Activated naive CD8-positive, alpha-beta T cell treated with anti-CD3 and anti-CD28 coated beads, Interleukin-2, amount 50 U/mL, for 24 hours (primary cell): ENCODE measurements around the gene BUD13.
"Not testable (repeated sequence)": the region's sequence is repeated elsewhere in the genome, so short reads cannot be mapped to it uniquely, and the experiment has no call there.

Source experiments
- ATAC-seq: fragments of 150-1000 bp; cut with Tn5 transposase; one replicate; pipeline ENCODE4 v1.10.0; 2021
- DNase-seq: peaks from one replicate; pipeline ENCODE4 v3.0.0; 2021
- H3K27ac Mint-ChIP-seq: one replicate; pipeline ENCODE4 v1.8.0; 2021; ENCODE audit warnings: mild to moderate bottlenecking, mixed read lengths
- H3K27me3 Mint-ChIP-seq: one replicate; pipeline ENCODE4 v1.8.0; 2021; ENCODE audit warnings: mixed read lengths
- H3K36me3 Mint-ChIP-seq: one replicate; pipeline ENCODE4 v1.8.0; 2021; ENCODE audit warnings: low read depth, mixed read lengths
- H3K4me1 Mint-ChIP-seq: one replicate; pipeline ENCODE4 v1.8.0; 2021; ENCODE audit warnings: mixed read lengths
- H3K4me3 Mint-ChIP-seq: one replicate; pipeline ENCODE4 v1.8.0; 2021; ENCODE audit warnings: mild to moderate bottlenecking, moderate library complexity, mixed read lengths
- H3K9me3 Mint-ChIP-seq: one replicate; pipeline ENCODE4 v1.8.0; 2021; ENCODE audit warnings: mixed read lengths

Gene BUD13

DNA sequence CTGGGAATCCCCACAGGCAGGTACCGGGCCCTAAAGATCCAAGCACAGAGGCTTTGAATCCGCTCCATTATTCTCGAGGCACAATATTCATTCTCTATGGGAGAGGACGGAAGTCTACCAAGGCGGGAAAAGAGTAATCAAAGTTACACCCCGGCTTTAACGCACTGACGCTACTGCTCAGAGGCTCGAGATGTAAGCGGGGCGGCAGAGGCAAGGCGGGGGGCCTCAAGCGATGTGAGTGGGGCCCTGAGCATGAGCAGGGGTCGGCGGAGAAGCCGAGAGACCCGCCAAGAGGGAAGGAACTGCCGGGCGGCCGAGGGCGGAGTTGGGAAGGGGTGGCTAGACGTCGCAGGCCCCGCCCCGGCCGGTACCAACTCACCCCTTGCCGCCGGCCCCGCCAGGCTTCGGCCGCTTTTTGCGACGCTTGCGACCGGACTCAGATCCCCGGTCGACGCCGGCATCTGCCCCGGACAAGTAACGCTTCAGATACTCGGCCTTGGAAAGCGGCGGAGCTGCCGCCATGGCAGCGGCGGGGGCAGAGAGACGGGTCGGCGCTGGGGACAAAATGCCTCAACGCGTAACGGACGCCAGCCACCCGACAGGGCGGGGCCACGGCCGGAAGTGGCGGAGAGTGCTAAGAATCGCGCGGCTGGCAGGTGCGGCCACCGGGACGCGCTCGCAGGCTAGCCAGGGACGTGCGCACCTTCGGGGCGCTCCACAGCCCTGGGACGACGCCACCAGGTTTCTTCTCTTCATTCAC, at the start of gene BUD13:
Gene BUD13, minus strand, starts transcription at position 545 of the 760 bp plus-strand sequence. Its CDS starts 23 bp downstream, at position 522.
- ATAC-seq = peak; percentile 90
- peaks cover 33% of the 10 kb centered on the region for H3K36me3 Mint-ChIP-seq
- no peaks in the 10 kb centered on the region for H3K9me3 Mint-ChIP-seq
- H3K27me3 Mint-ChIP-seq = no peaks in the 10 kb centered on the region
- H3K27ac Mint-ChIP-seq = peak within 1 kb of the TSS; percentile 94
- peak within 1 kb of the TSS; percentile 95 for H3K4me3 Mint-ChIP-seq
- peaks cover 60% of the 10 kb centered on the region for H3K4me1 Mint-ChIP-seq
- peak; percentile 97 for DNase-seq

DNA sequence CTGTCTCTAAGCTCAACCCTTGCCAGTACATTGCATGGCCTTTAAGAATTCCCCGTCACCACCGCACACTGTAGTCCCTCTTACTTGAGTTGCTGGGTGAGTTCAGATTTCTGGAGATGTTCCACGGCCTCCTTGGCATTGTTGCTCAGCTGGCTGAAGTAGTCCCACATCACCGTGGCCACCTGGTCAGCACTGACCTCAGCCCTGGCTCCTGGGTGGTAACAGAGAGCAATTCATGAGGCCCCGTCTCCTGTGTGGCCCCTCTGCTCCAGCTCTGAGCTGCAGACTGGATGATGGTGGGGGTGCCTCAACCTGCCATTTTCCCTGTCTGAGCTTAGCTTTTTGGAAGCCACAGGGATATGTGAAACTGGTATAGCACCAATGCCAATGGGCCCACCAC, 49.8 kb upstream of the BUD13 start:
- no peak overlapping the region for H3K4me3 Mint-ChIP-seq
- ATAC-seq (no peak), DNase-seq (no peak)
- H3K27ac Mint-ChIP-seq = no peak overlapping the region
- no peaks in the 10 kb centered on the region for H3K27me3 Mint-ChIP-seq
- H3K36me3 Mint-ChIP-seq = no peaks in the 10 kb centered on the region
- H3K9me3 Mint-ChIP-seq = no peaks in the 10 kb centered on the region
- H3K4me1 Mint-ChIP-seq = no peaks in the 10 kb centered on the region

GRCh38 chr11:116821050-116821918, 48.5 kb upstream of the BUD13 start:
- no peaks in the 10 kb centered on the region for H3K36me3 Mint-ChIP-seq
- H3K9me3 Mint-ChIP-seq = no peaks in the 10 kb centered on the region
- H3K27ac Mint-ChIP-seq = no peak overlapping the region
- H3K4me3 Mint-ChIP-seq = no peak overlapping the region
- DNase-seq (no peak), ATAC-seq (no peak)
- no peaks in the 10 kb centered on the region for H3K4me1 Mint-ChIP-seq
- H3K27me3 Mint-ChIP-seq = no peaks in the 10 kb centered on the region

GRCh38 chr11:116819049-116819448, 46.3 kb upstream of the BUD13 start:
- Mint-ChIP-seq H3K27ac (no peak overlapping the region), H3K27me3 (no peaks in the 10 kb centered on the region), H3K4me3 (no peak overlapping the region), H3K4me1 (no peaks in the 10 kb centered on the region), H3K36me3 (no peaks in the 10 kb centered on the region), H3K9me3 (no peaks in the 10 kb centered on the region)
- ATAC-seq (no peak), DNase-seq (no peak)

DNA sequence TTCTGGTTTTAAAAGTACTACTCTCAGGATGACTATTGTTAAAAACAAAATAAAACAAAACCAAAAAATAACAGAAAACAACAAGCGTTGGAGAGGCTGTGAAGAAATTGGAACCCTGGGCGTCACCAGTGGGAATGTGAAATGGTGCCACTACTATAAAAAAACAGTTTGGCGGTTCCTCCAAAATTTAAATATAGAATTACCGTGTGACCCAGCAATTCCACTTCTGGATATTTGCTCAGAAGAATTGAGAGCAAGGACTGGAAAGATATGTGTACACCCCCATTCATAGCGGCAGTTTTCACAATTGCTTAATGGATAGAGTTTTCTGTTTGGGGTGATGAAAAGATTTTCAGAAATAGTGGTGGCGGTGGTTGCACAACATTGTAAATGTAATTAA, 41.7 kb upstream of the BUD13 start:
- H3K4me3 Mint-ChIP-seq = no peak overlapping the region
- DNase-seq (no peak), ATAC-seq (no peak)
- no peaks in the 10 kb centered on the region for H3K36me3 Mint-ChIP-seq
- H3K4me1 Mint-ChIP-seq = no peaks in the 10 kb centered on the region
- no peaks in the 10 kb centered on the region for H3K9me3 Mint-ChIP-seq
- H3K27ac Mint-ChIP-seq = no peak overlapping the region
- no peaks in the 10 kb centered on the region for H3K27me3 Mint-ChIP-seq

DNA sequence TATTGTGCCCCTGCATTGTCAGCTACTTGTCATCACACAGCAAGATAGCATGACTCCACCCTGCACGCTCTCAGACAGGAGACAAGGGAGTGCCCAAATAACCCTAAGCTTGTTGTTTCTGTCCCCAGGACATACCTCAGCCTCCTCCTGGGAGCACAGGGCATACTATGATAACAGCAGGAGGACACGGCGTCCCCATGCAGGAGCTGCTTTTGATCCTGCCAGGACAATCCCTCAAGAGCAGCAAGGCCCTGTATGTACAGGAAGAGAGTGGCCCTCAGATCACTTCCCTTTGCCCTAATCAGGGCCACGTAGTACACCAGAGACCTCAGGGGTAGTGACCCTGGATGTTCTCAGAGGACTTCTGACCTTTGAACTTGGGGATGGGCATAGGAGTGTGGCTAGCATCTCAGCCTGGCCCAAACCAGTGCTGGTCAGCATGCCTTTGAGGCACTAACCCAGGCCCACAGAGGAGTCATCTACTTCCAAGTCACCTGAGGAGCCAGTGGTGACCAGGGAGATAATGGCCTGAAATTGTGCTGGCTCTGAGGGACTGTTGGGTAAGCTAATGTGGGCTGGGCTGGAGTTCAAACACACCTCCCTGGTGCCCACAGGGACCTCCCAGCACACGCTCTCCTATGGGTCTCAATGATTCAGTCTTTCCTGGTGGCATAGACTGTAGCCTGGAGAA, 41.1 kb upstream of the BUD13 start:
- Mint-ChIP-seq H3K27ac (no peak overlapping the region), H3K4me3 (no peak overlapping the region), H3K9me3 (no peaks in the 10 kb centered on the region), H3K27me3 (no peaks in the 10 kb centered on the region), H3K36me3 (no peaks in the 10 kb centered on the region), H3K4me1 (no peaks in the 10 kb centered on the region)
- DNase-seq (no peak), ATAC-seq (no peak)

DNA sequence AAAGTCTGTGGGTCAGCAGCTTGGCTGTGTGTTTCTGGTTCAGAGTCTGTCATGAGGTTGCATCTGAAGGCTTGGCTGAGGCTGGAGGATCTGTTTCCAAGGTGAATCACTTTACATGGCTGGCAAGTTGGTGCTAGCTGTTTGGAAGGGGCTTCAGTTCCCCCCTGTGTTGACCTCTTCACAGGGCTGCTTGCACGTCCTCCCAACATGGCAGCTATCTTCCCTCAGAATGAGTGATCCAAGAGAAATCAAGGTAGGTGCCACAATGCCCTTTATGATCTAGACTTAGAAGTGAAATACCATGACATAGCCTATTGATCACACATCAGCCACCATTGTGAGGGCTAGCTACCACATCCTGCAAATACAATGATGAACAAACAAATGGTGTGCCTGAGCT, 40.4 kb upstream of the BUD13 start:
- H3K4me1 Mint-ChIP-seq = no peaks in the 10 kb centered on the region
- ATAC-seq = no peak
- H3K36me3 Mint-ChIP-seq = no peaks in the 10 kb centered on the region
- H3K4me3 Mint-ChIP-seq = no peak overlapping the region
- H3K27ac Mint-ChIP-seq = no peak overlapping the region
- DNase-seq = no peak
- no peaks in the 10 kb centered on the region for H3K9me3 Mint-ChIP-seq
- H3K27me3 Mint-ChIP-seq = no peaks in the 10 kb centered on the region

- no peak for ATAC-seq
These were observed 39.3 kb upstream of the BUD13 start for GRCh38 chr11:116812109-116812508.

DNA sequence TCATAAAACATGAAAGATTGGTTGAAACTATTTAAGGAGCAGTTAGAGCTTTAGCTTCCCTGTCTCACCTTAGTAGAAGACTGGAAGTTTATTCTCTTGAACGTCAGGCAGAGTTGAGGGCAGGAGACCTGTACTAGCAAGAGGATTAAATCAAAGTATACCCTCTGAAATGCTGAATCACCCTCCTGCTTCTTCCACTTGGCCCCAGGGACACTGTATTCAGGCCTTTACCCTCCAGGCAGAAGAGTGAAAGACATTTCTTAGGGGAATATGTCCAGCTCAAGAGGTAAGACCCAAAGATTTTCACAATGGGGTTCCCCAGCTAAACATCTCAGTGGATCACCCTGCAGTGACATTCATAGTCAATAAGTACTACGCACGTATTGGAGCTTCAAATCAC, 38.4 kb upstream of the BUD13 start:
- ATAC-seq (no peak), DNase-seq (no peak)
- Mint-ChIP-seq H3K36me3 (no peaks in the 10 kb centered on the region), H3K27ac (no peak overlapping the region), H3K9me3 (no peaks in the 10 kb centered on the region), H3K27me3 (no peaks in the 10 kb centered on the region), H3K4me3 (no peak overlapping the region), H3K4me1 (no peaks in the 10 kb centered on the region)

More at GRCh38 chr11:116812109-116812508, 39.3 kb upstream of the BUD13 start:
- Mint-ChIP-seq H3K27me3 (no peaks in the 10 kb centered on the region), H3K4me1 (no peaks in the 10 kb centered on the region), H3K9me3 (no peaks in the 10 kb centered on the region), H3K27ac (no peak overlapping the region), H3K4me3 (no peak overlapping the region), H3K36me3 (no peaks in the 10 kb centered on the region)
- no peak for DNase-seq

DNA sequence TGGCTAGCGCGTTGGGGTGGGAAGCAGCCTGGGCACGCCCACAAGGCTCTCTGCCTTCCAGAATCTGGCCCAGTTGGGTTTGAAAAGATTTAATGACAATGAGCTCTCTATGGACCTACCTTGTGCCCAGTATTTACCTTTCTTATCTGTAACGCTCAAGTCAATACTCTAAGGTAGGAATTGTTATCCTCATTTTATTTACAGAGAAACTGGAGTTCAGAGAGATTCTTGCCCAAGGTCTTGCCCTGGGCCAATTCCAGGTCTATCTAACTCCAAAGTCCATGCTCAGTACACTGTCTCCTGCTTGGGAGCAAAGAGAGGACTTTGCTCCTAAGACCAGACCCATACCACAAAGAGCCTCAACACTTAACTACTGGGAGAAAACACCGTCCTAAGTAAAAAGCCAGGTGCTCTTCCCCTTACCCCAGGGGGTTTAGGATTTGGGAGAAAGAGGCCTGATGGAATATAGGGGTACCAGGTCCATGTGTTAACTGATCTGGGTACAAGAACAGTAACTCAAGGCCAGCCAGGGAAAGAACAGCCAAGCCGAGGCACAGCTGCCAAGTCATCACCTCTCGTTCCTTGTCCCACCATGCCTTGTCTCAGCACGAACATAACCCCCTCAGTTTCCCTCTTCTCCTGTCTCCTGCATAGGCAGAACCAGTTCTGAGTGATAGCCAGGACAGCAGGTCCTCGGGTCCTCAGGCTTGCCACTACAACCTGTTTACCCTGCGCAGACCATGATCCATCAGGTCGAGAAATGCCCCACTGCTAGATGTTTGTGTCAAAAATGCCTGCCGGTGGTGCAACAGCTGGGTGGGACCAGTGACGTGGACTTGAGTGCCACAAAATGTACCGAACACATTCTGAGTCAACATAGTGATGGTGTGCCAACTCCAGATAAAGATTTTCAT, 35.7 kb upstream of the BUD13 start:
- Mint-ChIP-seq H3K4me3 (no peak overlapping the region), H3K27me3 (no peaks in the 10 kb centered on the region), H3K27ac (no peak overlapping the region), H3K9me3 (no peaks in the 10 kb centered on the region), H3K4me1 (no peaks in the 10 kb centered on the region), H3K36me3 (no peaks in the 10 kb centered on the region)
- ATAC-seq = no peak
- DNase-seq = no peak

DNA sequence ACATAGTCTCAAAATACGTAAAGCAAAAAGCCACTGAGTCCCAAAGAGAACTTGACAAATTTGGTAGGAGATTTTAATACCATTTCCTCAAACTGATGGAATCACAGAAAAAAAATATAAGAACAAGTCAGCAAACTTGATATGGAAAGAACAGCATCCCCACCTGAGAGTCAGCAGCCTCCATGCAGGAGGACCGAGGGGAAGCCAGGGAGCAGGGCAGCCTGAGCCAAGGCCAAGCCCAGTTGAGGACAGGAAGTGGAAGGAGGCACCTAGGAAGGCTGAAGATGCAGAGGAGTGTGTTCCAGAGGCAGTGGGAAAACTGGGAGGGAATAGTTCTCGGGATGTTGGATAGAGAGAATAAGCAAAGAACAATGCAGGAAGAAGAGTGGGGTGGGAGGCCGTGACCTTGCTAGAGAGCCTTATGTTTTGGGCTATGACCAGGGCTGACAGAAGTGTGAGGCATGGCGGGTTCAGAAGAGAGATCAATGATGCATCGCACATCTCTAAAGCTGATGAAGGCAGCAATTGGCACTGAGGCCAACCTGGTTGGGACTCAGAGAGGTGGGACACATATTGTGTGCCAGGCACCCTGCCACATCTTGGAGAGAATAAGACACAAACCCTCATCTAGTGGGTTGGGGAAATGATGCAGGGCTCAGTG, 34.9 kb upstream of the BUD13 start:
- no peaks in the 10 kb centered on the region for H3K36me3 Mint-ChIP-seq
- H3K27ac Mint-ChIP-seq = no peak overlapping the region
- no peaks in the 10 kb centered on the region for H3K9me3 Mint-ChIP-seq
- no peaks in the 10 kb centered on the region for H3K4me1 Mint-ChIP-seq
- DNase-seq (no peak), ATAC-seq (no peak)
- H3K4me3 Mint-ChIP-seq = no peak overlapping the region
- no peaks in the 10 kb centered on the region for H3K27me3 Mint-ChIP-seq

DNA sequence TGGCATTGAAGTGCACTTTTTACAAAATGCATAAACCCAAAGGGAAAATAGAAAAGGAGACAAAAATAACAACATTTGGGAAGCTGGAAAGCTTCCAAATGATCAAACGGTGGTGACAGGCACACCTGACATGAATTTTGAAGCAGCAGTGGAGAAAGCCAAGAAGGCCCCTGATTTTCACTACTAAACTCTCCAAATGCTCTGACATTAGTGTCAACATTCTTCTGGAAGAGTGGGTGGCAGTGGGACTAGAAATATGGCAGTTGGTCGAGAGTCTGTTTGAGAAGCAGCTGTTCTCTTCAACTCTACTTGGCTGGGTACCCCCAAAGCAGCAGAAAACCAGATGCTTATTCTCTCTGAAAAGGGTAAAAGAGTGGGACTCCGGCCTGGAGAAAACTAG, 31.2 kb upstream of the BUD13 start:
- no peaks in the 10 kb centered on the region for H3K4me1 Mint-ChIP-seq
- H3K4me3 Mint-ChIP-seq = no peak overlapping the region
- H3K9me3 Mint-ChIP-seq = no peaks in the 10 kb centered on the region
- no peak overlapping the region for H3K27ac Mint-ChIP-seq
- DNase-seq = no peak
- ATAC-seq = no peak
- H3K36me3 Mint-ChIP-seq = no peaks in the 10 kb centered on the region
- peaks cover 9% of the 10 kb centered on the region for H3K27me3 Mint-ChIP-seq

DNA sequence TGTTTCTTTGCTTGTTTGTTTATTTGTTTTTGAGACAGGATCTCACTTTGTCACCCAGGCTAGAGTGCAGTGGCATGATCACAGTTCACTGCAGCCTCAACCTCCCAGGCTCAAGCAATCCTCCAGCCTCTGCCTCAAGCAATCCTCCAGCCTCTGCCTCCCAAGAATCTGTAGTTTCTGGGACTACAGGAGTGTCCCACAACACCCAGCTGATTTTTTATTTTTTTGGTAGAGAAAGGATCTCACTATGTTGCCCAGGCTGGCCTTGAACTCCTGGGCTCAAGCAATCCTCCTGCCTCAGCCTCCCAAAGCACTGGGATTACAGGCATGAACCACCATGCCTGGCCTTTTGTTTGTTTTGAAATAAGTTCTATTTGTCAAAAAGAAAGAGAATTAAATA, 28.9 kb upstream of the BUD13 start:
- not testable (repeated sequence) for H3K9me3 Mint-ChIP-seq, H3K27ac Mint-ChIP-seq, ATAC-seq, DNase-seq, H3K27me3 Mint-ChIP-seq, H3K4me3 Mint-ChIP-seq, H3K36me3 Mint-ChIP-seq, H3K4me1 Mint-ChIP-seq
